MCF 10A (cell line): Measurements from ENCODE around the gene CCDC87. TPM values are rescaled to one million over a fixed set of nuclear protein-coding genes. Genes with fewer than 3 reads are reported as not detected.

ENCODE experiments used
- BruUV-seq: library from RNA; stranded (reverse); fragments of 400-500 nt; replicated peaks from 2 replicates; lab custom pipeline; 2021; lab: Mats Ljungman, UMichigan
- CTCF ChIA-PET: fragments of 300-600 bp; sonication (Branson Sonifier 250); formaldehyde crosslinking; extraction: SDS; loops from one replicate; lab custom pipeline; 2021; ENCODE audit warnings: antibody characterized with exemption, inconsistent platforms; lab: Yijun Ruan, JAX
- POLR2A ChIA-PET: fragments of 300-600, 350-650 bp; sonication (Branson Sonifier 250); formaldehyde crosslinking; extraction: SDS; loops from one replicate; lab custom pipeline; 2020; ENCODE audit warnings: antibody characterized with exemption, inconsistent platforms; lab: Yijun Ruan, JAX
- DNase-seq: peaks from one replicate; pipeline ENCODE4 v3.0.0-alpha.2; 2018; ENCODE audit not compliant: unreplicated experiment
- H3K27ac Mint-ChIP-seq: one replicate; pipeline ENCODE4 v1.8.0; 2022; ENCODE audit warnings: mild to moderate bottlenecking, low read depth, mixed read lengths; ENCODE audit not compliant: unreplicated experiment
- H3K27me3 Mint-ChIP-seq: one replicate; pipeline ENCODE4 v1.8.0; 2022; ENCODE audit warnings: mixed read lengths; ENCODE audit not compliant: insufficient read depth, unreplicated experiment
- H3K36me3 Mint-ChIP-seq: one replicate; pipeline ENCODE4 v1.8.0; 2022; ENCODE audit warnings: mild to moderate bottlenecking, moderate library complexity, mixed read lengths; ENCODE audit not compliant: insufficient read depth, unreplicated experiment
- H3K4me1 Mint-ChIP-seq: one replicate; pipeline ENCODE4 v1.8.0; 2022; ENCODE audit warnings: mixed read lengths; ENCODE audit not compliant: insufficient read depth, unreplicated experiment
- H3K4me3 Mint-ChIP-seq: one replicate; pipeline ENCODE4 v1.8.0; 2022; ENCODE audit warnings: mild to moderate bottlenecking, moderate library complexity, mixed read lengths; ENCODE audit not compliant: unreplicated experiment
- H3K9me3 Mint-ChIP-seq: one replicate; pipeline ENCODE4 v1.8.0; 2022; ENCODE audit warnings: mixed read lengths; ENCODE audit not compliant: unreplicated experiment
- CTCF ChIP-seq: fragments of 200-600 bp; IDR thresholded peaks from one replicate; pipeline ENCODE4 v1.8.0; 2022; ENCODE audit warnings: antibody characterized with exemption, mild to moderate bottlenecking; ENCODE audit not compliant: unreplicated experiment
- intact Hi-C: fragments of 100-400 bp; cut with micrococcal nuclease; formaldehyde crosslinking; loops from 2 replicates; pipeline ENCODE4 v1.14.1; 2022
- total RNA-seq: library from RNA; stranded (reverse); gene quantifications from 2 replicates; pipeline ENCODE4 v1.2.3, GENCODE V29; 2022

Gene CCDC87
- total RNA-seq, 1 experiment from 2014 or later: not detected

GRCh38 chr11:66581261-66581660, 11.6 kb downstream of the CCDC87 start:
- ChIA-PET POLR2A (interaction anchor here (0.7 to 1.8 kb wide), 7 partner anchors 13 to 96 kb away, joined by 3 to 6 read pairs (median 3); partner anchors contain the start of genes CTSF and RBM4B), CTCF (interaction anchor here (1.1 to 1.2 kb wide), 2 partner anchors 11 to 97 kb away, joined by 3 to 4 read pairs; partner anchors contain the start of gene RBM4B)
- Mint-ChIP-seq H3K36me3 (no peaks in the 10 kb centered on the region), H3K27me3 (peaks cover 7% of the 10 kb centered on the region), H3K27ac (no peak overlapping the region), H3K4me3 (no peak overlapping the region), H3K9me3 (peaks cover 7% of the 10 kb centered on the region), H3K4me1 (peaks cover 7% of the 10 kb centered on the region)
- DNase-seq: no peak
- no TSS peak for BruUV-seq
- intact Hi-C loops: no loop called here
- TF ChIP-seq CTCF: no peak

- Mint-ChIP-seq H3K9me3 (peaks cover 7% of the 10 kb centered on the region), H3K27me3 (peaks cover 11% of the 10 kb centered on the region), H3K27ac (no peak overlapping the region), H3K36me3 (no peaks in the 10 kb centered on the region), H3K4me1 (peaks cover 7% of the 10 kb centered on the region), H3K4me3 (no peak overlapping the region)
- ChIA-PET CTCF (interaction anchor here (1.1 to 1.2 kb wide), 2 partner anchors 10 to 97 kb away, joined by 3 to 4 read pairs; partner anchors contain the start of gene RBM4B), POLR2A (interaction anchor here (0.7 to 1.8 kb wide), 8 partner anchors 9 to 96 kb away, joined by 3 to 6 read pairs (median 3); partner anchors contain the start of genes CTSF and RBM4B)
- BruUV-seq: no TSS peak
- intact Hi-C loops: no loop called here
- no peak for TF ChIP-seq CTCF
- DNase-seq: peak; percentile 43
Measured at GRCh38 chr11:66580803-66581202, 12.1 kb downstream of the CCDC87 start.

GRCh38 chr11:66579017-66579606, 13.8 kb downstream of the CCDC87 start:
- intact Hi-C loops: loop anchor here (1.0 to 5.0 kb wide), 2 partner anchors 63 to 99 kb away; no protein-coding TSS in a partner anchor
- CTCF ChIA-PET: interaction anchor here (0.6 to 2.8 kb wide), 5 partner anchors 10 to 197 kb away, joined by 3 to 19 read pairs (median 4); partner anchors contain the start of gene RBM4B

More at GRCh38 chr11:66579017-66579606, 13.8 kb downstream of the CCDC87 start:
- no TSS peak for BruUV-seq
- Mint-ChIP-seq H3K9me3 (peaks cover 7% of the 10 kb centered on the region), H3K4me1 (peaks cover 14% of the 10 kb centered on the region), H3K4me3 (no peak overlapping the region), H3K27ac (no peak overlapping the region), H3K27me3 (peaks cover 28% of the 10 kb centered on the region), H3K36me3 (no peaks in the 10 kb centered on the region)
- peak; percentile 79 for TF ChIP-seq CTCF
- DNase-seq: peak; percentile 73
- POLR2A ChIA-PET: interaction anchor here (0.6 to 3.0 kb wide), 4 partner anchors 10 to 99 kb away, joined by 3 to 19 read pairs (median 8); partner anchors contain the start of genes CTSF, RBM4 and RBM4B
